ENCODE data around the gene CDH4.
A peak's percentile ranks its signal among the peaks of the same experiment; 100 is the strongest.

Gene CDH4

GRCh38 chr20:61310954-61311353, 58.9 kb downstream of the CDH4 start:
- H3K4me1 ChIP-seq (ENCODE audit: control insufficient read depth in 2 of 2, insufficient read depth in 1 of 2, low read depth in 1 of 2, low read length in 2 of 2), result peaks cover 16 to 28% of the 10 kb centered on the region in 2 donors
- H2BK5ac ChIP-seq (ENCODE audit: low read length), result no peak overlapping the region
- no peak overlapping the region for H4K8ac ChIP-seq (ENCODE audit: low read depth, low read length)
- WGBS, 2 donors (ENCODE audit: extremely low coverage in 2 of 2, insufficient read length in 2 of 2, insufficient replicate concordance in 1 of 2), result no CpG with 5 or more reads among the region's 7 CpGs
- H3K18ac ChIP-seq (ENCODE audit: low read length), result peak overlapping the region; percentile 33
- no peak overlapping the region for H2BK120ac ChIP-seq (ENCODE audit: low read depth, low read length)
- no peak overlapping the region for H4K91ac ChIP-seq (ENCODE audit: low read depth, low read length, poor library complexity)
- H2BK15ac ChIP-seq (ENCODE audit: low read length), result no peak overlapping the region
- H3K36me3 ChIP-seq (replicated peaks in 1 of 2; ENCODE audit: control insufficient read depth in 2 of 2, insufficient read depth in 2 of 2, low read length in 2 of 2), result peaks cover 0 to 2% of the 10 kb centered on the region in 2 donors
- peaks cover 0 to 5% of the 10 kb centered on the region in 2 donors for H3K9me3 ChIP-seq (replicated peaks in 1 of 2; ENCODE audit: control insufficient read depth in 2 of 2, insufficient read depth in 1 of 2, low read depth in 1 of 2, low read length in 2 of 2)
- peaks cover 4% of the 10 kb centered on the region for H3K79me1 ChIP-seq (ENCODE audit: low read depth, low read length)
- no peak overlapping the region for H3K4ac ChIP-seq (ENCODE audit: low read length)
- peaks cover 0 to 5% (median 0%) of the 10 kb centered on the region in 3 experiments for H3K27me3 ChIP-seq (ENCODE audit: control insufficient read depth in 3 of 3, insufficient read depth in 3 of 3, low read depth in 1 of 3, low read length in 3 of 3)
- H2AFZ ChIP-seq (ENCODE audit: low read length), result no peak overlapping the region
- H3K14ac ChIP-seq (ENCODE audit: low read length), result no peak overlapping the region
- no peak overlapping the region for H3K23ac ChIP-seq (ENCODE audit: low read depth, low read length, poor library complexity)
- H2AK5ac ChIP-seq (ENCODE audit: low read depth, low read length), result no peak overlapping the region
- H2BK12ac ChIP-seq (ENCODE audit: low read length), result no peak overlapping the region
- H3K4me3 ChIP-seq (ENCODE audit: low read length in 2 of 2), result no peak overlapping the region
- no peak overlapping the region for H3K9ac ChIP-seq (ENCODE audit: low read depth, low read length, poor library complexity)
- H3K4me2 ChIP-seq (ENCODE audit: insufficient read depth, low read length, poor library complexity, severe bottlenecking), result no peak overlapping the region
- H3K27ac ChIP-seq (replicated peaks; ENCODE audit: low read length), result no peak overlapping the region
- no peak for DNase-seq (ENCODE audit: low spot score)

GRCh38 chr20:61311656-61312387, 59.8 kb downstream of the CDH4 start:
- Histone ChIP-seq H4K8ac (ENCODE audit: low read depth, low read length) (no peak overlapping the region), H3K23ac (ENCODE audit: low read depth, low read length, poor library complexity) (peak overlapping the region; percentile 87), H2BK5ac (ENCODE audit: low read length) (peak overlapping the region; percentile 5), H3K4me1 (ENCODE audit: control insufficient read depth in 2 of 2, insufficient read depth in 1 of 2, low read depth in 1 of 2, low read length in 2 of 2) (peaks cover 19 to 22% of the 10 kb centered on the region in 2 donors), H3K79me1 (ENCODE audit: low read depth, low read length) (peaks cover 4% of the 10 kb centered on the region), H2BK12ac (ENCODE audit: low read length) (no peak overlapping the region), H2AK5ac (ENCODE audit: low read depth, low read length) (no peak overlapping the region), H3K14ac (ENCODE audit: low read length) (peak overlapping the region; percentile 95), H3K18ac (ENCODE audit: low read length) (no peak overlapping the region), H3K9me3 (replicated peaks in 1 of 2; ENCODE audit: control insufficient read depth in 2 of 2, insufficient read depth in 1 of 2, low read depth in 1 of 2, low read length in 2 of 2) (peaks cover 0 to 5% of the 10 kb centered on the region in 2 donors), H3K4ac (ENCODE audit: low read length) (no peak overlapping the region), H2AFZ (ENCODE audit: low read length) (no peak overlapping the region), H3K36me3 (replicated peaks in 1 of 2; ENCODE audit: control insufficient read depth in 2 of 2, insufficient read depth in 2 of 2, low read length in 2 of 2) (peaks cover 0 to 2% of the 10 kb centered on the region in 2 donors), H3K27me3 (ENCODE audit: control insufficient read depth in 3 of 3, insufficient read depth in 3 of 3, low read depth in 1 of 3, low read length in 3 of 3) (peaks cover 0 to 5% (median 0%) of the 10 kb centered on the region in 3 experiments), H4K91ac (ENCODE audit: low read depth, low read length, poor library complexity) (peak overlapping the region; percentile 87), H3K27ac (replicated peaks; ENCODE audit: low read length) (no peak overlapping the region), H2BK120ac (ENCODE audit: low read depth, low read length) (no peak overlapping the region), H3K4me2 (ENCODE audit: insufficient read depth, low read length, poor library complexity, severe bottlenecking) (no peak overlapping the region), H2BK15ac (ENCODE audit: low read length) (no peak overlapping the region), H3K4me3 (ENCODE audit: low read length in 2 of 2) (peak overlapping the region in 1 of 2 donors; percentile 67), H3K9ac (ENCODE audit: low read depth, low read length, poor library complexity) (peak overlapping the region; percentile 80)
- no peak for DNase-seq (ENCODE audit: low spot score)
- WGBS, 2 donors (ENCODE audit: extremely low coverage in 2 of 2, insufficient read length in 2 of 2, insufficient replicate concordance in 1 of 2), result no CpG with 5 or more reads among the region's 13 CpGs

- H3K27ac ChIP-seq (replicated peaks; ENCODE audit: low read length), result no peak overlapping the region
- H3K23ac ChIP-seq (ENCODE audit: low read depth, low read length, poor library complexity), result no peak overlapping the region
- peaks cover 4% of the 10 kb centered on the region for H3K79me1 ChIP-seq (ENCODE audit: low read depth, low read length)
- peaks cover 0 to 5% of the 10 kb centered on the region in 2 donors for H3K9me3 ChIP-seq (replicated peaks in 1 of 2; ENCODE audit: control insufficient read depth in 2 of 2, insufficient read depth in 1 of 2, low read depth in 1 of 2, low read length in 2 of 2)
- no peak overlapping the region for H4K8ac ChIP-seq (ENCODE audit: low read depth, low read length)
- no peak overlapping the region for H2BK12ac ChIP-seq (ENCODE audit: low read length)
- no peak overlapping the region for H2AFZ ChIP-seq (ENCODE audit: low read length)
- H3K4me3 ChIP-seq (ENCODE audit: low read length in 2 of 2), result no peak overlapping the region
- no peak overlapping the region for H3K4ac ChIP-seq (ENCODE audit: low read length)
- no peak overlapping the region for H3K9ac ChIP-seq (ENCODE audit: low read depth, low read length, poor library complexity)
- H3K14ac ChIP-seq (ENCODE audit: low read length), result peak overlapping the region; percentile 28
- no peak overlapping the region for H2BK5ac ChIP-seq (ENCODE audit: low read length)
- H3K4me2 ChIP-seq (ENCODE audit: insufficient read depth, low read length, poor library complexity, severe bottlenecking), result no peak overlapping the region
- DNase-seq (ENCODE audit: low spot score), result no peak
- H4K91ac ChIP-seq (ENCODE audit: low read depth, low read length, poor library complexity), result no peak overlapping the region
- H3K4me1 ChIP-seq (ENCODE audit: control insufficient read depth in 2 of 2, insufficient read depth in 1 of 2, low read depth in 1 of 2, low read length in 2 of 2), result peaks cover 11 to 12% of the 10 kb centered on the region in 2 donors
- no peak overlapping the region for H2AK5ac ChIP-seq (ENCODE audit: low read depth, low read length)
- H3K27me3 ChIP-seq (ENCODE audit: control insufficient read depth in 3 of 3, insufficient read depth in 3 of 3, low read depth in 1 of 3, low read length in 3 of 3), result peaks cover 0 to 5% (median 0%) of the 10 kb centered on the region in 3 experiments
- peak overlapping the region; percentile 78 for H3K18ac ChIP-seq (ENCODE audit: low read length)
- H2BK15ac ChIP-seq (ENCODE audit: low read length), result no peak overlapping the region
- WGBS, 2 donors (ENCODE audit: extremely low coverage in 2 of 2, insufficient read length in 2 of 2, insufficient replicate concordance in 1 of 2), result no CpG with 5 or more reads among the region's 13 CpGs
- peaks cover 0 to 2% of the 10 kb centered on the region in 2 donors for H3K36me3 ChIP-seq (replicated peaks in 1 of 2; ENCODE audit: control insufficient read depth in 2 of 2, insufficient read depth in 2 of 2, low read length in 2 of 2)
- no peak overlapping the region for H2BK120ac ChIP-seq (ENCODE audit: low read depth, low read length)
These were observed 60.9 kb downstream of the CDH4 start for GRCh38 chr20:61312925-61313324.

- H2BK15ac ChIP-seq (ENCODE audit: low read length), result no peak overlapping the region
- H3K4me1 ChIP-seq (ENCODE audit: control insufficient read depth in 2 of 2, insufficient read depth in 1 of 2, low read depth in 1 of 2, low read length in 2 of 2), result peaks cover 7 to 11% of the 10 kb centered on the region in 2 donors
- no peak overlapping the region for H4K91ac ChIP-seq (ENCODE audit: low read depth, low read length, poor library complexity)
- H3K4me3 ChIP-seq (ENCODE audit: low read length in 2 of 2), result no peak overlapping the region
- no peak overlapping the region for H3K4me2 ChIP-seq (ENCODE audit: insufficient read depth, low read length, poor library complexity, severe bottlenecking)
- H3K27me3 ChIP-seq (ENCODE audit: control insufficient read depth in 3 of 3, insufficient read depth in 3 of 3, low read depth in 1 of 3, low read length in 3 of 3), result peaks cover 0 to 5% (median 0%) of the 10 kb centered on the region in 3 experiments
- no peak overlapping the region for H3K14ac ChIP-seq (ENCODE audit: low read length)
- H2BK12ac ChIP-seq (ENCODE audit: low read length), result no peak overlapping the region
- H3K23ac ChIP-seq (ENCODE audit: low read depth, low read length, poor library complexity), result peak overlapping the region; percentile 34
- no peak overlapping the region for H2AFZ ChIP-seq (ENCODE audit: low read length)
- no peak overlapping the region for H2AK5ac ChIP-seq (ENCODE audit: low read depth, low read length)
- H4K8ac ChIP-seq (ENCODE audit: low read depth, low read length), result no peak overlapping the region
- H2BK120ac ChIP-seq (ENCODE audit: low read depth, low read length), result no peak overlapping the region
- peaks cover 4% of the 10 kb centered on the region for H3K79me1 ChIP-seq (ENCODE audit: low read depth, low read length)
- H3K27ac ChIP-seq (replicated peaks; ENCODE audit: low read length), result no peak overlapping the region
- no peak overlapping the region for H3K9ac ChIP-seq (ENCODE audit: low read depth, low read length, poor library complexity)
- DNase-seq (ENCODE audit: low spot score), result no peak
- peaks cover 0 to 5% of the 10 kb centered on the region in 2 donors for H3K9me3 ChIP-seq (replicated peaks in 1 of 2; ENCODE audit: control insufficient read depth in 2 of 2, insufficient read depth in 1 of 2, low read depth in 1 of 2, low read length in 2 of 2)
- no peak overlapping the region for H2BK5ac ChIP-seq (ENCODE audit: low read length)
- H3K4ac ChIP-seq (ENCODE audit: low read length), result no peak overlapping the region
- H3K18ac ChIP-seq (ENCODE audit: low read length), result no peak overlapping the region
- peaks cover 0 to 2% of the 10 kb centered on the region in 2 donors for H3K36me3 ChIP-seq (replicated peaks in 1 of 2; ENCODE audit: control insufficient read depth in 2 of 2, insufficient read depth in 2 of 2, low read length in 2 of 2)
- WGBS, 2 donors (ENCODE audit: extremely low coverage in 2 of 2, insufficient read length in 2 of 2, insufficient replicate concordance in 1 of 2), result no CpG with 5 or more reads among the region's 11 CpGs
These were observed 61.3 kb downstream of the CDH4 start for GRCh38 chr20:61313396-61313795.
